CD14-positive monocyte (primary cell): ENCODE data around the gene TACC2. TPM values are rescaled to one million over a fixed set of nuclear protein-coding genes. Genes with fewer than 3 reads are reported as not detected.

ENCODE experiments used
- DNase-seq, 3 donors: peaks; one replicate each; pipeline ENCODE4 v3.0.0-alpha.2; 2011 to 2022
- H2AFZ ChIP-seq: 2 replicates; pipeline ENCODE4 v1.6.0; 2012; ENCODE audit warnings: mild to moderate bottlenecking, low read depth, low read length, inconsistent platforms; ENCODE audit not compliant: insufficient read depth, poor library complexity, severe bottlenecking
- H3K27ac ChIP-seq, 2 donors: 1 replicate in 1 of 2; 2 replicates in 1 of 2; pipeline ENCODE4 v1.5.1; 2012 to 2013; ENCODE audit warnings: low read length in 2 of 2, control low read depth in 1 of 2, inconsistent platforms in 1 of 2, low read depth in 1 of 2, mild to moderate bottlenecking in 1 of 2
- H3K27me3 ChIP-seq, 2 donors: one replicate each; pipeline versions ENCODE4 v1.6.0 to v1.6.1; 2011 to 2013; ENCODE audit warnings: low read length in 2 of 2; ENCODE audit not compliant: control insufficient read depth in 2 of 2, insufficient read depth in 2 of 2
- H3K36me3 ChIP-seq, 2 donors: replicated peaks in 1 of 2; 1 replicate in 1 of 2; 2 replicates in 1 of 2; pipeline versions ENCODE4 v1.5.1 to v1.6.1; 2012 to 2013; ENCODE audit warnings: low read length in 2 of 2, control low read depth in 1 of 2, inconsistent platforms in 1 of 2, mild to moderate bottlenecking in 1 of 2; ENCODE audit not compliant: insufficient read depth in 2 of 2, control insufficient read depth in 1 of 2
- H3K4me1 ChIP-seq, 2 donors: 1 replicate in 1 of 2; 2 replicates in 1 of 2; pipeline versions ENCODE4 v1.5.1 to v1.6.1; 2012 to 2013; ENCODE audit warnings: low read length in 2 of 2, control low read depth in 1 of 2, inconsistent platforms in 1 of 2, mild to moderate bottlenecking in 1 of 2, moderate library complexity in 1 of 2; ENCODE audit not compliant: insufficient read depth in 2 of 2, control insufficient read depth in 1 of 2
- H3K4me2 ChIP-seq: replicated peaks from 2 replicates; pipeline ENCODE3; 2012; ENCODE audit warnings: low read length, moderate library complexity, mild to moderate bottlenecking; ENCODE audit not compliant: poor library complexity, severe bottlenecking; ENCODE audit errors: extremely low read depth
- H3K4me3 ChIP-seq, 3 experiments: fragments of 200-600 bp in 1 of 3; sonication (generic) in 1 of 3; replicated peaks in 1 of 3; 1 replicate in 2 of 3; 2 replicates in 1 of 3; pipeline ENCODE4 v1.5.1; 2011 to 2013; ENCODE audit warnings: low read length in 3 of 3, mild to moderate bottlenecking in 3 of 3, control low read depth in 2 of 3, low read depth in 2 of 3, inconsistent platforms in 1 of 3, moderate library complexity in 1 of 3
- H3K79me2 ChIP-seq: 2 replicates; pipeline ENCODE4 v1.6.0; 2012; ENCODE audit warnings: mild to moderate bottlenecking, control low read depth, inconsistent platforms, low read length, moderate library complexity; ENCODE audit not compliant: insufficient read depth
- H3K9ac ChIP-seq: 2 replicates; pipeline ENCODE4 v1.6.0; 2017; ENCODE audit warnings: low read length, mild to moderate bottlenecking; ENCODE audit not compliant: insufficient read depth, poor library complexity, severe bottlenecking
- H3K9me3 ChIP-seq, 2 donors: replicated peaks in 1 of 2; 1 replicate in 1 of 2; 2 replicates in 1 of 2; pipeline versions ENCODE4 v1.5.1 to v1.6.1; 2012 to 2013; ENCODE audit warnings: low read length in 2 of 2, control low read depth in 1 of 2; ENCODE audit not compliant: control insufficient read depth in 1 of 2, insufficient read depth in 1 of 2
- H4K20me1 ChIP-seq: 2 replicates; pipeline ENCODE4 v1.6.0; 2012; ENCODE audit warnings: mild to moderate bottlenecking, low read length, control low read depth, moderate library complexity; ENCODE audit not compliant: insufficient read depth
- H3K27ac Mint-ChIP-seq, 7 donors: one replicate each; pipeline ENCODE4 v1.8.0; 2020; ENCODE audit warnings: mild to moderate bottlenecking in 7 of 7, mixed read lengths in 7 of 7, moderate library complexity in 6 of 7, inconsistent platforms in 2 of 7
- H3K27me3 Mint-ChIP-seq, 3 donors: one replicate each; pipeline ENCODE4 v1.8.0; 2021 to 2022; ENCODE audit warnings: low read depth in 3 of 3, mild to moderate bottlenecking in 3 of 3, mixed read lengths in 3 of 3, moderate library complexity in 3 of 3, inconsistent platforms in 1 of 3
- H3K36me3 Mint-ChIP-seq, 2 donors: one replicate each; pipeline ENCODE4 v1.8.0; 2020; ENCODE audit warnings: mixed read lengths in 2 of 2, inconsistent platforms in 1 of 2, mild to moderate bottlenecking in 1 of 2
- H3K4me1 Mint-ChIP-seq: one replicate; pipeline ENCODE4 v1.8.0; 2020; ENCODE audit warnings: mild to moderate bottlenecking, mixed read lengths
- H3K4me3 Mint-ChIP-seq, 2 donors: one replicate each; pipeline ENCODE4 v1.8.0; 2020; ENCODE audit warnings: mild to moderate bottlenecking in 2 of 2, mixed read lengths in 2 of 2, moderate library complexity in 1 of 2
- H3K9me3 Mint-ChIP-seq, 7 donors: one replicate each; pipeline ENCODE4 v1.8.0; 2020 to 2022; ENCODE audit warnings: mixed read lengths in 7 of 7, mild to moderate bottlenecking in 6 of 7, moderate library complexity in 6 of 7, inconsistent platforms in 2 of 7
- CTCF ChIP-seq: fragments of 200-600 bp; IDR thresholded peaks from one replicate; pipeline ENCODE4 v1.8.0; 2022; ENCODE audit warnings: antibody characterized with exemption, mild to moderate bottlenecking
- WGBS: methylation state at CpG from one replicate; pipeline ENCODE4 v1.1.5; 2013; ENCODE audit warnings: missing lambda C conversion rate; ENCODE audit not compliant: insufficient coverage; 5-methylcytosine and 5-hydroxymethylcytosine counted together
- intact Hi-C, 2 donors: fragments of 100-400 bp; cut with micrococcal nuclease; formaldehyde crosslinking; loops; one replicate each; pipeline versions ENCODE4 v1.15.0 to v1.15.1; 2023
- polyA plus RNA-seq, 3 donors: library from polyadenylated mRNA; depleted of rRNA in 1 of 3; unstranded in 2 of 3; stranded (reverse) in 1 of 3; fragments of 300-500 nt in 2 of 3; fragments of >200 nt in 1 of 3; fragmentation: Illumina TruSeq in 2 of 3; gene quantifications; 1 replicate in 2 of 3; 2 replicates in 1 of 3; pipeline ENCODE4 v1.2.3, GENCODE V29; 2012 to 2021

Gene TACC2
- polyA plus RNA-seq, 3 donors, result 0.03 TPM; not detected in 2

GRCh38 chr10:122165484-122166276 lies 176.7 kb downstream of the TACC2 start:
- Mint-ChIP-seq H3K27me3 (peaks cover 64 to 74% (median 68%) of the 10 kb centered on the region in 3 donors), H3K9me3 (peaks cover 0 to 11% (median 0%) of the 10 kb centered on the region in 7 donors), H3K4me3 (peak overlapping the region in 1 of 2 donors; percentile 53), H3K4me1 (no peaks in the 10 kb centered on the region), H3K27ac (no peak overlapping the region), H3K36me3 (no peaks in the 10 kb centered on the region)
- Histone ChIP-seq H3K4me3 (no peak overlapping the region), H3K36me3 (no peaks in the 10 kb centered on the region), H4K20me1 (no peaks in the 10 kb centered on the region), H3K4me1 (no peaks in the 10 kb centered on the region), H3K4me2 (no peak overlapping the region), H2AFZ (no peak overlapping the region), H3K27me3 (peaks cover 42 to 52% of the 10 kb centered on the region in 2 donors), H3K9me3 (peaks cover 0 to 18% of the 10 kb centered on the region in 2 donors), H3K9ac (no peak overlapping the region), H3K79me2 (no peaks in the 10 kb centered on the region), H3K27ac (no peak overlapping the region)
- DNase-seq, result no peak
- no peak for TF ChIP-seq CTCF
- WGBS, result 79% methylated on average over 9 of the region's 13 CpGs
- intact Hi-C loops, result no loop called here

- H3K9me3 Mint-ChIP-seq, result peaks cover 0 to 11% (median 0%) of the 10 kb centered on the region in 7 donors
- H3K4me1 Mint-ChIP-seq, result no peaks in the 10 kb centered on the region
- intact Hi-C loops, result no loop called here
- no peak for TF ChIP-seq CTCF
- Histone ChIP-seq H3K4me1 (no peaks in the 10 kb centered on the region), H3K27ac (no peak overlapping the region), H3K9ac (no peak overlapping the region), H2AFZ (no peak overlapping the region), H3K9me3 (peaks cover 0 to 14% of the 10 kb centered on the region in 2 donors), H3K36me3 (no peaks in the 10 kb centered on the region), H3K27me3 (peaks cover 26 to 33% of the 10 kb centered on the region in 2 donors), H3K4me3 (no peak overlapping the region), H4K20me1 (no peaks in the 10 kb centered on the region), H3K79me2 (no peaks in the 10 kb centered on the region), H3K4me2 (no peak overlapping the region)
- WGBS, result 96% methylated on average over 2 of the region's 5 CpGs
- H3K27ac Mint-ChIP-seq, result no peak overlapping the region
- no peak overlapping the region for H3K4me3 Mint-ChIP-seq
- H3K27me3 Mint-ChIP-seq, result peaks cover 46 to 52% (median 49%) of the 10 kb centered on the region in 3 donors
- no peaks in the 10 kb centered on the region for H3K36me3 Mint-ChIP-seq
- no peak for DNase-seq
Observed at GRCh38 chr10:122168101-122168500, 179.1 kb downstream of the TACC2 start.
